Tibial artery (tissue), 4 donors: ENCODE data around the gene DLG2.

Source experiments
- DNase-seq, 2 donors: peaks; one replicate each; pipeline ENCODE4 v3.0.0-alpha.2; 2019
- H3K27ac ChIP-seq, 2 donors: fragments of 200-600 bp; sonication (generic) in 1 of 2; 1 replicate in 1 of 2; 2 replicates in 1 of 2; pipeline ENCODE4 v1.5.1; 2018 to 2019; ENCODE audit warnings: mild to moderate bottlenecking in 1 of 2
- H3K27me3 ChIP-seq, 2 donors: fragments of 200-600 bp; sonication (generic) in 1 of 2; one replicate each; pipeline versions ENCODE4 v1.5.1 to v1.6.0; 2016 to 2019
- H3K36me3 ChIP-seq, 3 donors: fragments of 200-600 bp; sonication (generic) in 2 of 3; one replicate each; pipeline ENCODE4 v1.5.1; 2016 to 2019; ENCODE audit warnings: mild to moderate bottlenecking in 2 of 3
- H3K4me1 ChIP-seq, 4 donors: fragments of 200-600 bp; sonication (generic) in 2 of 4; 1 replicate in 3 of 4; 2 replicates in 1 of 4; pipeline ENCODE4 v1.5.1; 2016 to 2019
- H3K4me3 ChIP-seq, 2 donors: fragments of 200-600 bp; sonication (generic) in 1 of 2; 1 replicate in 1 of 2; 2 replicates in 1 of 2; pipeline ENCODE4 v1.5.1; 2018 to 2019; ENCODE audit warnings: mild to moderate bottlenecking in 2 of 2
- H3K9me3 ChIP-seq, 3 donors: fragments of 200-600 bp; sonication (generic) in 1 of 3; one replicate each; pipeline ENCODE4 v1.5.1; 2016 to 2019
- CTCF ChIP-seq, 2 experiments: fragments of 200-600 bp in 1 of 2; fragments of 450-650 bp in 1 of 2; IDR thresholded peaks; one replicate each; pipeline ENCODE4 v1.5.1; 2017 to 2019; ENCODE audit warnings: antibody characterized with exemption in 2 of 2, mild to moderate bottlenecking in 1 of 2, moderate library complexity in 1 of 2
- intact Hi-C: fragments of 100-400 bp; cut with DNase I; formaldehyde crosslinking; loops from one replicate; pipeline ENCODE4 v1.15.0; 2023; ENCODE audit warnings: low total_unique reads

Gene DLG2

GRCh38 chr11:85040166-85040565 lies 587.0 kb downstream of the DLG2 start:
- intact Hi-C loops = no loop called here
- Histone ChIP-seq H3K4me1 (no peaks in the 10 kb centered on the region), H3K9me3 (no peaks in the 10 kb centered on the region), H3K27me3 (no peaks in the 10 kb centered on the region), H3K4me3 (no peak overlapping the region), H3K27ac (no peak overlapping the region), H3K36me3 (no peaks in the 10 kb centered on the region)
- DNase-seq = no peak
- TF ChIP-seq CTCF (IDR thresholded peaks at IDR 0.05) = no peak

GRCh38 chr11:85029964-85030363 lies 597.2 kb downstream of the DLG2 start:
- DNase-seq = no peak
- Histone ChIP-seq H3K36me3 (no peaks in the 10 kb centered on the region), H3K27me3 (no peaks in the 10 kb centered on the region), H3K27ac (no peak overlapping the region), H3K4me1 (no peaks in the 10 kb centered on the region), H3K4me3 (no peak overlapping the region), H3K9me3 (no peaks in the 10 kb centered on the region)
- intact Hi-C loops = no loop called here
- no peak for TF ChIP-seq CTCF (IDR thresholded peaks at IDR 0.05)

DNA sequence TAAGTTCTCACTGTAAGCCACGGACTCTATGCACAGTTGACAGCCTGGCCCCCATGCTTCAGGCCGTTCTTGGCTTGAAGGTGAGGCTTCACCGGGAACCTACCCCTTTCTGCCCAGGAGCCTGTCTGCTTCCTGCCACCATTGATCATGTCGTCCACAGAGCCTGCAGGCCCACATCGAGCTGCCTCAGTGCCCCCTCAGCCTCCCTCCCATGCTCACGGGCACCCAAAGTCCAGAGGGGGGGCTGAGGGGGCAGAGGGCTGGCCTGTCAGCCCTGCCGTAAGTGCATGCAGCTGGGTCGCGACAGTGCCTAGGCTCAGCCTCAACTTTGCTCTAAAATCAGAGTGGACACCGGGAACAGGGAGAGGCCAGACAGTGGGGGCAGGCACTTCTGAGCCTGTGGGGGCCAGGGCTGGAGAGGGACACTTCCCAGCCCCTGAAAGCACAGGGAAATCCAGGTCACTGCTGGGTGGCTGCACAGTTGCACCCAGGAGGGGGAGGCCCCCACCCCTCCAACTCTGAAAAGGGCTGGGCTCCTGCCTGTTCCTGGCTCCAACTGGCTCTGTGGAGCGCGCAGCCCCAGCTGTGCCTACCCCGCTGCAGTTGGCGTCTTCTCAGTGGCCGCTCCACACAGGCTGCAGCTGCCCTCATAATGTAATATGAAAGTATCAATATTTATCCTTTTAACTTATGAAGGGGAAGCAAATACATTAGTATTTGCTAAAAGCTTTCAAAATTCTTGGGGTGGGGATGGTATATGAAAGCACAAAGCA lies 598.6 kb downstream of the DLG2 start:
- Histone ChIP-seq H3K36me3 (no peaks in the 10 kb centered on the region), H3K27ac (no peak overlapping the region), H3K9me3 (no peaks in the 10 kb centered on the region), H3K4me3 (no peak overlapping the region), H3K4me1 (no peaks in the 10 kb centered on the region), H3K27me3 (no peaks in the 10 kb centered on the region)
- intact Hi-C loops = no loop called here
- no peak for TF ChIP-seq CTCF (IDR thresholded peaks at IDR 0.05)
- DNase-seq = no peak

DNA sequence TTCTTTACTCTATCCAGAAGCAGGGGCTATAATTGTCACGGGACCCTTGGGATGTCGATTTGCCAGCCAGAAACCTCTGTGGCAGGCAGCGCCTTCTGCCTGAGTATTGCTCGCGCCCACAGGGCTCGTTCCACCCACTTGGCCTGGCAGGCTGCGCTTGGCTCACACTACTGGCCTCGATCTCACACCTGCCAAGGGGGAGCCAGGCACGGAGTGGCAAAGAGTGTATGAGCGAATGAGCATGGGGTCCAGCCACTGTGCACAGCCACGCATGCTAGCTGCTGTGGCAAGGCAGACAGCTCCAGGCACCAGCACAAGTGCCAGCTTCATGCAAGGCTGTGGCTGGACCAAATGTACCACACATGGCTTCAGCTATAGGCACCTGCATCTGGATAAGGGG lies 599.8 kb downstream of the DLG2 start:
- H3K36me3 ChIP-seq = no peaks in the 10 kb centered on the region
- H3K9me3 ChIP-seq = no peaks in the 10 kb centered on the region
- H3K27me3 ChIP-seq = no peaks in the 10 kb centered on the region
- no peak for TF ChIP-seq CTCF (IDR thresholded peaks at IDR 0.05)
- no peak overlapping the region for H3K4me3 ChIP-seq
- no peak for DNase-seq
- H3K4me1 ChIP-seq = no peaks in the 10 kb centered on the region
- intact Hi-C loops = no loop called here
- H3K27ac ChIP-seq = no peak overlapping the region

DNA sequence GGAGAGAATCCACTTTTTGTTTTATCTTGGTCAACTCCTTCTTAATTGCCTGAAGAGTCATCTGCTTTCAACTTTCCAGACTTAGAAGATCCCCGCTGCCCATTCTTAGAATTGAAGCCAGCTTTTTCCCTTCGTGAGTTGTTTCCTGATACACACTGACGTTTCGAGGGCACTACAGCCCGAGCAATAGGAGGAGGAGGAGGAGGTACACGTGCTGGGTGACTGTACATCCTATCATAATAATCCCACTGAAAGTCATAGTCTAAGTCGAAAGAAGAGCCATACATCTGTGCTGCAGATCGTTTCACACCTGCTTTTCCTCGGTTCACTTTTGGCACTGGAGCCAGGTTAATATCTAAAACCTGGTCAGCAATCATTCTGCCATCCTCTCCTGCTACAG lies 606.1 kb downstream of the DLG2 start:
- Histone ChIP-seq H3K4me1 (no peaks in the 10 kb centered on the region), H3K9me3 (no peaks in the 10 kb centered on the region), H3K4me3 (no peak overlapping the region), H3K36me3 (no peaks in the 10 kb centered on the region), H3K27ac (no peak overlapping the region), H3K27me3 (no peaks in the 10 kb centered on the region)
- no peak for DNase-seq
- no peak for TF ChIP-seq CTCF (IDR thresholded peaks at IDR 0.05)
- intact Hi-C loops = no loop called here

- no peak for DNase-seq
Measured at GRCh38 chr11:84993386-84993785, 633.8 kb downstream of the DLG2 start.

More at GRCh38 chr11:84993386-84993785, 633.8 kb downstream of the DLG2 start:
- intact Hi-C loops = no loop called here
- Histone ChIP-seq H3K4me3 (no peak overlapping the region), H3K4me1 (no peaks in the 10 kb centered on the region), H3K36me3 (no peaks in the 10 kb centered on the region), H3K9me3 (no peaks in the 10 kb centered on the region), H3K27me3 (no peaks in the 10 kb centered on the region), H3K27ac (no peak overlapping the region)
- TF ChIP-seq CTCF (IDR thresholded peaks at IDR 0.05) = no peak
